Adipocyte (in vitro differentiated cells): ENCODE data around the gene EEF1A2.

Experiments used
- DNase-seq: peaks from one replicate; pipeline ENCODE4 v3.0.0-alpha.2; 2015; ENCODE audit warnings: low read depth
- H3K27me3 ChIP-seq: replicated peaks from 2 replicates; pipeline ENCODE4 v1.7.0; 2013; ENCODE audit warnings: mild to moderate bottlenecking, low read length, moderate library complexity; ENCODE audit not compliant: control insufficient read depth, insufficient read depth
- H3K36me3 ChIP-seq: 2 replicates; pipeline ENCODE4 v1.7.0; 2013; ENCODE audit warnings: low read length, mild to moderate bottlenecking, moderate library complexity; ENCODE audit not compliant: control insufficient read depth, insufficient read depth, severe bottlenecking
- H3K4me1 ChIP-seq: 2 replicates; pipeline ENCODE4 v1.7.0; 2013; ENCODE audit warnings: mild to moderate bottlenecking, low read length, moderate library complexity; ENCODE audit not compliant: control insufficient read depth, insufficient read depth
- H3K4me3 ChIP-seq: 2 replicates; pipeline ENCODE4 v1.7.0; 2013; ENCODE audit warnings: mild to moderate bottlenecking, low read length, moderate library complexity
- H3K9ac ChIP-seq: 2 replicates; pipeline ENCODE4 v1.7.0; 2013; ENCODE audit warnings: mild to moderate bottlenecking, low read length, moderate library complexity
- H3K9me3 ChIP-seq: 2 replicates; pipeline ENCODE4 v1.7.0; 2013; ENCODE audit warnings: mild to moderate bottlenecking, low read length, moderate library complexity; ENCODE audit not compliant: control insufficient read depth

The EEF1A2 gene

DNA sequence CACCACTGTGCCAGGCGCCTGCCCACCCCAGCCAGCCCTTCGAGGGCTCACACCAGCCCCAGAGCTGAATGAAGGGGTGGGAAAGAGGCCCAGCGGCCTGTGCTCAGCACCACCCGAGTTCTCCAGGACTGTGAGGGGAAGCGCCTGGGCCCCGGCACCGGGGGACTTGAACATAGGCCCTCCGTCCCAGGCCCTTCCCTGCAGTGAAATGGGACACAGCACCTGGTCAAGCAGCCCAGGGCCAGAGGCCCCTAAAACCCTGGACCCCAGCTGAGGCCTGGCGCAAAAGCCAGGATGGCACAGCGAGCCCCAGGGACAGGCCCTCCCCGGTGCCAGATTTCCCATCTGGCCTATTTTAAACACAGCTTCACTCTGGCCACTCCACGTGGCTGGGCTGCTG is 30.5 kb downstream of the EEF1A2 start:
- Histone ChIP-seq H3K4me1 (no peaks in the 10 kb centered on the region), H3K4me3 (no peak overlapping the region), H3K9ac (no peak overlapping the region), H3K27me3 (peaks cover 64% of the 10 kb centered on the region), H3K36me3 (no peaks in the 10 kb centered on the region), H3K9me3 (no peaks in the 10 kb centered on the region)
- DNase-seq, result no peak

- Histone ChIP-seq H3K36me3 (no peaks in the 10 kb centered on the region), H3K27me3 (peaks cover 68% of the 10 kb centered on the region), H3K4me1 (no peaks in the 10 kb centered on the region), H3K4me3 (no peak overlapping the region), H3K9ac (no peak overlapping the region), H3K9me3 (no peaks in the 10 kb centered on the region)
- no peak for DNase-seq
These were observed 31.4 kb downstream of the EEF1A2 start for GRCh38 chr20:63467294-63468083.

GRCh38 chr20:63466861-63467260 is 32.0 kb downstream of the EEF1A2 start:
- Histone ChIP-seq H3K36me3 (no peaks in the 10 kb centered on the region), H3K27me3 (peaks cover 72% of the 10 kb centered on the region), H3K4me3 (no peak overlapping the region), H3K9me3 (no peaks in the 10 kb centered on the region), H3K4me1 (no peaks in the 10 kb centered on the region), H3K9ac (no peak overlapping the region)
- no peak for DNase-seq

GRCh38 chr20:63466250-63466825 is 32.5 kb downstream of the EEF1A2 start:
- Histone ChIP-seq H3K9ac (no peak overlapping the region), H3K36me3 (no peaks in the 10 kb centered on the region), H3K9me3 (no peaks in the 10 kb centered on the region), H3K4me3 (no peak overlapping the region), H3K27me3 (peaks cover 74% of the 10 kb centered on the region), H3K4me1 (no peaks in the 10 kb centered on the region)
- no peak for DNase-seq

GRCh38 chr20:63465380-63466249 is 33.3 kb downstream of the EEF1A2 start:
- no peak for DNase-seq
- H3K9me3 ChIP-seq, result no peaks in the 10 kb centered on the region
- H3K9ac ChIP-seq, result no peak overlapping the region
- no peaks in the 10 kb centered on the region for H3K36me3 ChIP-seq
- H3K27me3 ChIP-seq, result peaks cover 74% of the 10 kb centered on the region
- no peaks in the 10 kb centered on the region for H3K4me1 ChIP-seq
- no peak overlapping the region for H3K4me3 ChIP-seq

GRCh38 chr20:63464289-63464635 is 34.6 kb downstream of the EEF1A2 start:
- Histone ChIP-seq H3K27me3 (peaks cover 72% of the 10 kb centered on the region), H3K4me3 (no peak overlapping the region), H3K36me3 (no peaks in the 10 kb centered on the region), H3K9ac (no peak overlapping the region), H3K4me1 (no peaks in the 10 kb centered on the region), H3K9me3 (no peaks in the 10 kb centered on the region)
- no peak for DNase-seq

GRCh38 chr20:63463400-63464288 is 35.2 kb downstream of the EEF1A2 start:
- Histone ChIP-seq H3K4me3 (no peak overlapping the region), H3K9ac (no peak overlapping the region), H3K36me3 (no peaks in the 10 kb centered on the region), H3K9me3 (no peaks in the 10 kb centered on the region), H3K27me3 (peaks cover 73% of the 10 kb centered on the region), H3K4me1 (no peaks in the 10 kb centered on the region)
- no peak for DNase-seq

- Histone ChIP-seq H3K4me1 (no peaks in the 10 kb centered on the region), H3K27me3 (peaks cover 74% of the 10 kb centered on the region), H3K9ac (no peak overlapping the region), H3K4me3 (no peak overlapping the region), H3K9me3 (no peaks in the 10 kb centered on the region), H3K36me3 (no peaks in the 10 kb centered on the region)
- no peak for DNase-seq
These were observed 36.6 kb downstream of the EEF1A2 start for GRCh38 chr20:63462244-63462643.

DNA sequence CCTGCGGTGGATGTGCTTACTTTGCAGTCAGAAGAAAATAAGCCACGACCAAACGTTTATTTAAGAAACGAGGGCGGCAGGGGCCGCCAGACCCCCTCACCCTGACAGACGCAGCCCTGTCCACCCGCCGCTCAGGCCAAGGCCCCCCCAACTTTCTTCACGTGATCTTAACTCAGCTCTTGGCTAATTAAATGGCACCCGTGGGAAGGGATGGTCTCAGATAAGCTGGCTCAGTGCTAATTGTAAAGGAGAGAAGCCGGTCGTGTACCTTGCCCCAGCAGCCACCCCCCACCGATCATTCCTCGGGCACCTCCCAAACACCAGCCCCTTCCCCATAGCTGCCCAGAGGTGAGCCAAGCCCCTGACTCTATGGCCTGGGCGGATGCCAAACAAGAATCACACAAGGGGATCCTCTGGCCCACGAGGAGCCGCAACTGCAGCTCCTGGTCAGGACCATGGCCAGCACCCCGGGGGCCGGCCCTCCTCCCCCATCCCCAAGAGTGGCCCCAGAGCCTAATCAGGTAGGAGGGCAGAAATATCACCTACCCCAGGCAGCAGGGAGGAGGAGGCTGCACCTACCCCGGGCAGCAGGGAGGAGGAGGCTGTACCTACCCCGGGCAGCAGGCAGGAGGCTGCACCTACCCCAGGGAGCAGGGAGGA is 37.6 kb downstream of the EEF1A2 start:
- no peaks in the 10 kb centered on the region for H3K9me3 ChIP-seq
- no peaks in the 10 kb centered on the region for H3K4me1 ChIP-seq
- no peaks in the 10 kb centered on the region for H3K36me3 ChIP-seq
- peak; percentile 11 for DNase-seq
- no peak overlapping the region for H3K4me3 ChIP-seq
- no peak overlapping the region for H3K9ac ChIP-seq
- peaks cover 77% of the 10 kb centered on the region for H3K27me3 ChIP-seq

DNA sequence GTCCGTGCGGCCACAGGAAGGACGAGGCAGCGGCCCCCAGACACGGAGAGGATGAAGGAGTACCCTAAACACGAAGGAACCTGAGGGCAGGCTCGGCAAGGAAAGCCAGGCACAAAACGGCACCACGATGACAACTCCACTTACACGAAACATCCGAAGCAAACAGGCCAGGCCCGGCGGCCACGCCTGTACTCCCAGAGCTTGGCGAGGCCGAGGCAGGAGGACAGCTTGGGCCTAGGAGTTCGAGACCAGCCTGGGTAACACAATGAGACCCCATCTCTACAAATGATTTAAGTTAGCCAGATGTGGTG is 39.9 kb downstream of the EEF1A2 start:
- peaks cover 73% of the 10 kb centered on the region for H3K27me3 ChIP-seq
- H3K4me1 ChIP-seq, result no peaks in the 10 kb centered on the region
- no peaks in the 10 kb centered on the region for H3K9me3 ChIP-seq
- no peak for DNase-seq
- H3K4me3 ChIP-seq, result no peak overlapping the region
- no peaks in the 10 kb centered on the region for H3K36me3 ChIP-seq
- H3K9ac ChIP-seq, result no peak overlapping the region
